ENCODE measurements around the gene CASQ2. TPM values are rescaled to one million over a fixed set of nuclear protein-coding genes. Genes with fewer than 3 reads are reported as not detected.

The CASQ2 gene
- total RNA-seq (0.08 TPM in 1 of 2 replicates, not detected in the other), polyA plus RNA-seq (not detected in 2 replicates)

DNA sequence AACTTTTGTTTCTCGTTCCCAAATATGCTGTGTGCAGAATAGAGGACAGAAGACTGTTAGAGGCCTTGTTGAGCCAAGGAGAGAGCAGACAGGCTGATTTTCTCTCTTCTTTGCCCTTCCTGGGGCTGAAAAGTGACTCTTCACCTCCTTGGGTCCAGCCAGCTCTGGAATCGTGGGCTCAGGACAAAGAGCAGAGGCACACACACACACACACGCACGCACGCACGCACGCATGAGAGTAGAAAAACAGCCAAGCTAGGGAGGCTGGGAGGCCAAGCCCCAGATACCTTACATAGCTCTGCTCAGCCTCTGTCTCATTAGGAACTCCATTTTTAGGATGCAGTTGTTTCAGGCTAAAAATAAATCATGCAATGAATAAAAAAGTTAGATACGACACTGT, at the start of gene CASQ2:
Gene CASQ2 (minus strand): TSS at position 166 of the 400 bp plus-strand sequence. CDS start 173 bp downstream, outside the sequence.
- H3K79me2 ChIP-seq: no peaks in the 10 kb centered on the region
- H3K27ac ChIP-seq: no peak within 1 kb of the TSS
- no peaks in the 10 kb centered on the region for H3K9me3 ChIP-seq (ENCODE audit: low read depth)
- no peak for TF ChIP-seq EZH2 (IDR thresholded peaks at IDR 0.05; ENCODE audit: borderline replicate concordance)
- no peak for TF ChIP-seq EZH2phosphoT487 (IDR thresholded peaks at IDR 0.05; ENCODE audit: low read depth, severe bottlenecking, unreplicated experiment)
- TF ChIP-seq, protein P1, sequence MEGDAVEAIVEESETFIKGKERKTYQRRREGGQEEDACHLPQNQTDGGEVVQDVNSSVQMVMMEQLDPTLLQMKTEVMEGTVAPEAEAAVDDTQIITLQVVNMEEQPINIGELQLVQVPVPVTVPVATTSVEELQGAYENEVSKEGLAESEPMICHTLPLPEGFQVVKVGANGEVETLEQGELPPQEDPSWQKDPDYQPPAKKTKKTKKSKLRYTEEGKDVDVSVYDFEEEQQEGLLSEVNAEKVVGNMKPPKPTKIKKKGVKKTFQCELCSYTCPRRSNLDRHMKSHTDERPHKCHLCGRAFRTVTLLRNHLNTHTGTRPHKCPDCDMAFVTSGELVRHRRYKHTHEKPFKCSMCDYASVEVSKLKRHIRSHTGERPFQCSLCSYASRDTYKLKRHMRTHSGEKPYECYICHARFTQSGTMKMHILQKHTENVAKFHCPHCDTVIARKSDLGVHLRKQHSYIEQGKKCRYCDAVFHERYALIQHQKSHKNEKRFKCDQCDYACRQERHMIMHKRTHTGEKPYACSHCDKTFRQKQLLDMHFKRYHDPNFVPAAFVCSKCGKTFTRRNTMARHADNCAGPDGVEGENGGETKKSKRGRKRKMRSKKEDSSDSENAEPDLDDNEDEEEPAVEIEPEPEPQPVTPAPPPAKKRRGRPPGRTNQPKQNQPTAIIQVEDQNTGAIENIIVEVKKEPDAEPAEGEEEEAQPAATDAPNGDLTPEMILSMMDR (IDR thresholded peaks at IDR 0.05; ENCODE audit: poor library complexity): no peak
- peaks cover 4% of the 10 kb centered on the region for H3K4me1 ChIP-seq (ENCODE audit: insufficient read depth)
- H3K4me2 ChIP-seq: no peak within 1 kb of the TSS
- no peaks in the 10 kb centered on the region for H4K20me1 ChIP-seq (ENCODE audit: insufficient read depth, poor library complexity, severe bottlenecking)
- no peaks in the 10 kb centered on the region for H3K9me2 ChIP-seq (replicated peaks; ENCODE audit: insufficient read depth)
- H3K36me3 ChIP-seq (replicated peaks; ENCODE audit: insufficient read depth, low read depth): no peaks in the 10 kb centered on the region
- H3K4me3 ChIP-seq: no peak within 1 kb of the TSS
- H3K27me3 ChIP-seq: no peaks in the 10 kb centered on the region
- no peak within 1 kb of the TSS for H2AFZ ChIP-seq
- WGBS (ENCODE audit: low lambda C conversion rate, missing lambda C conversion rate): 83% methylated on average over 8 of the region's 8 CpGs
- DNase-seq (ENCODE audit: low spot score): no peak

DNA sequence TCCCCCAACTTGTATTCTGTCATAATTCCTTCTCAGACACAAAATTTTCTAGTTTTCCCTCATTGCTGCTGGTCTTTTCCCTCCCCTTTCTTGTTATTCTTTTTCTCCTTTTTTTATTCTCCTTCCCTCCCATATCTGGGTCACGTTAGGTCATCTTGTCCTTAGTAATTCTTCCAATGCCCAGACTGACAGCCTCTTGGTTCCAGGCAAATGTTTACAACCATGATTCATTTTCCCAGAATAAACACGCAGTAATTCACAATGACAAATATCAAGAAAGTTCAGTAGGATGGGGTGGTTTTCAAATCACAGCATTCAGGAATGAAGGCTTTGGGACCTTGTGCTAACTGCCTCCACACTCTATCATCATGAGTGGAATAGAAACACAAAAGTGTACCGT, 47.2 kb upstream of the CASQ2 start:
- Histone ChIP-seq H3K36me3 (replicated peaks; ENCODE audit: insufficient read depth, low read depth) (no peaks in the 10 kb centered on the region), H3K9me2 (replicated peaks; ENCODE audit: insufficient read depth) (no peaks in the 10 kb centered on the region), H3K9me3 (ENCODE audit: low read depth) (no peaks in the 10 kb centered on the region), H3K4me2 (no peak overlapping the region), H3K27ac (no peak overlapping the region), H2AFZ (no peak overlapping the region), H3K27me3 (no peaks in the 10 kb centered on the region), H3K4me1 (ENCODE audit: insufficient read depth) (peaks cover 10% of the 10 kb centered on the region), H4K20me1 (ENCODE audit: insufficient read depth, poor library complexity, severe bottlenecking) (no peaks in the 10 kb centered on the region), H3K4me3 (no peak overlapping the region), H3K79me2 (no peaks in the 10 kb centered on the region)
- TF ChIP-seq, protein P1 (IDR thresholded peaks at IDR 0.05; ENCODE audit: poor library complexity): no peak
- TF ChIP-seq EZH2 (IDR thresholded peaks at IDR 0.05; ENCODE audit: borderline replicate concordance) (no peak), EZH2phosphoT487 (IDR thresholded peaks at IDR 0.05; ENCODE audit: low read depth, severe bottlenecking, unreplicated experiment) (no peak)
- 87% methylated on average over 3 of the region's 3 CpGs for WGBS (ENCODE audit: low lambda C conversion rate, missing lambda C conversion rate)
- no peak for DNase-seq (ENCODE audit: low spot score)

DNA sequence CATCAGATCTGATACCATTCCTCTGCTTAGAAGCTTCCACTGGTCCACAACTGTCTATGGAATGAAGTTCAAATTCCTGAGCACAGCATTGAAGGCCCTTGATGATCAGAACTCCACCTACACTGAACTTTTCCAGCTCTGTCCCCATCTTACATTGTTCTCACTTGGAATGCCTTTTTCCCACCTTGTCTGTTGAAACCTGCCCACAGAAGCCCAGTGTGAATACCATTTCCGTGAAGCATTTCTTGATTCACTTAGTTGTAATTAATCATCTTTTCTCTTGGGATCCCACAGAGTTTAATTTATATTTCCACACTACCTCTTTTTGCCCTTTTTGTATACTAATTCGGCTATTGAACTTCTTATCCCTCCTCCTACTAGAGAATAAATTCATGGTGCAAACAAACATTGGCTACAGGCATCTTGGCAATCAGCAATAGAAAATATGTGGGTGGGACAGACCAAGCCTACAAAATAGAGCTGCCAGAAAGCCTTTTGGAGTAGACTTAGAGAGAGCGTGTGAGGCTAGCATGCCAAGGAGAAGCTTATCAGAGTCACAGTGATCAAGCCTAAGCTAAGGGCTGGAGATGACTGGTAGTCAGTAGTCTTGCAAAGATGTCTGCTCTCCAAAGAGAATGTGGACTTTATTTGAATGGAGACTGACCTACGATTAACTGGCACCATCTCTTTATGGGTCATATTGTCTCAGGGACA, 46.3 kb upstream of the CASQ2 start:
- Histone ChIP-seq H3K79me2 (no peaks in the 10 kb centered on the region), H3K27ac (no peak overlapping the region), H3K27me3 (no peaks in the 10 kb centered on the region), H3K9me2 (replicated peaks; ENCODE audit: insufficient read depth) (no peaks in the 10 kb centered on the region), H4K20me1 (ENCODE audit: insufficient read depth, poor library complexity, severe bottlenecking) (no peaks in the 10 kb centered on the region), H3K4me2 (no peak overlapping the region), H3K4me3 (no peak overlapping the region), H3K9me3 (ENCODE audit: low read depth) (no peaks in the 10 kb centered on the region), H3K4me1 (ENCODE audit: insufficient read depth) (peaks cover 14% of the 10 kb centered on the region), H2AFZ (no peak overlapping the region), H3K36me3 (replicated peaks; ENCODE audit: insufficient read depth, low read depth) (no peaks in the 10 kb centered on the region)
- TF ChIP-seq, protein P1 (IDR thresholded peaks at IDR 0.05; ENCODE audit: poor library complexity): no peak
- TF ChIP-seq EZH2 (IDR thresholded peaks at IDR 0.05; ENCODE audit: borderline replicate concordance): no peak
- no peak for TF ChIP-seq EZH2phosphoT487 (IDR thresholded peaks at IDR 0.05; ENCODE audit: low read depth, severe bottlenecking, unreplicated experiment)
- DNase-seq (ENCODE audit: low spot score): no peak
- 44% methylated on average over 4 of the region's 4 CpGs for WGBS (ENCODE audit: low lambda C conversion rate, missing lambda C conversion rate)

All from hepatocyte (in vitro differentiated cells).